Measurements from ENCODE around the gene P2RY8. TPM values are rescaled to one million over a fixed set of nuclear protein-coding genes. Genes with fewer than 3 reads are reported as not detected.

P2RY8 gene
- total and polyA plus RNA-seq, 10 of the 15 experiments (the other 5 are each of a cell fraction or from before 2014, with no cell fraction given) = 2.0 to 64.4 (median 36.5) TPM

DNA sequence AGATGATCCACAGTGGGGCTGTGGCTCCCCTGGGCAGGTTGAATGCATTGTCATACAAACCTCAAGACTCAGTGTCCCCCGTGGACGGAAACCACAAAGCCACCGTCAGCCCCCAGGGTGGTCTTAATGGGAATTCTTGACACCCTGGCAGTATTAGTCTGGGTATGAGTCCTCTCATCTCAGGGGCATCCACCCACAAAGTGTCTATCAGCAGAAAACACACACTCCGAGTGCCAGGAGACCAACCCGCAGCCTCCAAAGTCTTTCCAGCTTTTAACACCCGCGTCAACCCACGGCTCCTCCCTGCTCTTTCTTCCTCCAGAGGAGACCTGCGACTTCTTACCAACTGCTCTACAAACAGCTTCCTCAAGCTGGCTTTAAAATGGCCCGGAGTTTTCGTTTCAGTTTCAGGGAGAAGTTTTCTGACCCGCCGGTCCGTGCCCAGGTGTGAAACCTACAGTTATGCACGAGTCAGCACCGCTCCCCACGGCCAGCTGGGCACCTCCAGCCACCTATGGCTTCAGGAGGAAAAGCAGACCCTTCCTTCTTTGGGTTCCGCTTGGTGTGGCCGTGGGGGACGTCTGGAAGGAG lies 69.9 kb downstream of the P2RY8 start (continued):
- no peak; the same call in 1 of the 2 replicates for TF ChIP-seq SMC3 (IDR thresholded peaks at IDR 0.05; ENCODE audit: borderline replicate concordance, low read length)
- TF ChIP-seq CHD4 (IDR thresholded peaks at IDR 0.05) = no peak
- no peak for TF ChIP-seq CUX1 (IDR thresholded peaks at IDR 0.05; ENCODE audit: insufficient replicate concordance, low read depth, low read length)
- peak; percentile 32; the same call in 1 of the 2 replicates for TF ChIP-seq TCF3 (IDR thresholded peaks at IDR 0.05; ENCODE audit: borderline replicate concordance, insufficient read depth, low read depth, low read length)
- TF ChIP-seq EGR1 (IDR thresholded peaks at IDR 0.05; ENCODE audit: borderline replicate concordance in 1 of 2, low read depth in 2 of 2, low read length in 2 of 2) = no peak
- peak; percentile 54 for TF ChIP-seq SKIL (IDR thresholded peaks at IDR 0.05; ENCODE audit: low read depth, poor library complexity, severe bottlenecking)
- TF ChIP-seq POU2F2 (IDR thresholded peaks at IDR 0.05; ENCODE audit: borderline replicate concordance, low read depth, low read length) = no peak
- peak; percentile 16; the same call in 1 of the 2 replicates for TF ChIP-seq RUNX3 (IDR thresholded peaks at IDR 0.05; ENCODE audit: low read length)
- no peak for TF ChIP-seq HDAC6 (IDR thresholded peaks at IDR 0.05; ENCODE audit: unreplicated experiment)
